ENCODE data around the gene OSTM1. TPM values are rescaled to one million over a fixed set of nuclear protein-coding genes. Genes with fewer than 3 reads are reported as not detected.

The OSTM1 gene
- total RNA-seq, 1 experiment from 2014 or later = 20.9 TPM

GRCh38 chr6:108123946-108124345 is 49.4 kb upstream of the OSTM1 start:
- H3K36me3 Mint-ChIP-seq (ENCODE audit: insufficient read depth in 1 of 3, low read depth in 3 of 3) = no peaks in the 10 kb centered on the region; a peak in 1 of 7 replicates
- no peak overlapping the region for H3K27ac ChIP-seq (ENCODE audit: insufficient read length, low read depth, low read length)
- no peak overlapping the region for H3K56ac ChIP-seq (ENCODE audit: insufficient read length, low read depth, low read length)
- peaks cover 69% of the 10 kb centered on the region for H3K27me3 ChIP-seq (ENCODE audit: insufficient read depth, low read length)
- H3K27me3 Mint-ChIP-seq (ENCODE audit: low read depth) = peaks cover 98% of the 10 kb centered on the region
- no peak overlapping the region for H3K4ac ChIP-seq (ENCODE audit: low read depth, low read length)
- H3K4me3 Mint-ChIP-seq = no peak overlapping the region
- H3K9ac ChIP-seq (ENCODE audit: extremely low read depth, insufficient read length, low read length) = no peak overlapping the region
- no peak overlapping the region for H2AK5ac ChIP-seq (ENCODE audit: insufficient read length, low read length)
- H3K4me2 ChIP-seq (ENCODE audit: insufficient read depth, insufficient read length, low read length) = no peak overlapping the region
- no peak overlapping the region for H3K27ac Mint-ChIP-seq
- H3K18ac ChIP-seq (ENCODE audit: insufficient read length, low read depth, low read length) = no peak overlapping the region
- H2BK12ac ChIP-seq (ENCODE audit: insufficient read length, low read depth, low read length) = no peak overlapping the region
- H3K79me2 ChIP-seq (ENCODE audit: insufficient read depth, low read length) = no peaks in the 10 kb centered on the region
- no peak overlapping the region for H4K8ac ChIP-seq (replicated peaks; ENCODE audit: insufficient read length, low read depth, low read length)
- H4K5ac ChIP-seq (ENCODE audit: insufficient read length, low read depth, low read length) = no peak overlapping the region
- WGBS (ENCODE audit: extremely low coverage, insufficient read length, low lambda C conversion rate) = no CpG with 5 or more reads among the region's 7 CpGs
- no peak overlapping the region for H2BK20ac ChIP-seq (ENCODE audit: low read depth, low read length, poor library complexity, severe bottlenecking)
- peaks cover 35 to 38% of the 10 kb centered on the region in 2 experiments for H3K4me1 Mint-ChIP-seq
- no peaks in the 10 kb centered on the region for H3K23me2 ChIP-seq (ENCODE audit: insufficient read length, low read depth, low read length, poor library complexity, severe bottlenecking)
- H2BK15ac ChIP-seq (ENCODE audit: low read depth, low read length) = no peak overlapping the region
- H2BK120ac ChIP-seq (ENCODE audit: low read depth, low read length, poor library complexity, severe bottlenecking) = no peak overlapping the region
- no peak overlapping the region for H2BK5ac ChIP-seq (ENCODE audit: insufficient read length, low read length)
- H3K4me1 ChIP-seq (ENCODE audit: insufficient read depth, low read length) = peaks cover 4% of the 10 kb centered on the region
- no peak overlapping the region for H2AFZ ChIP-seq (ENCODE audit: low read length)
- TF ChIP-seq CTCF (conservative IDR thresholded peaks at IDR 0.05) = no peak
- H3K23ac ChIP-seq (ENCODE audit: insufficient read length, low read depth, low read length) = no peak overlapping the region
- H4K20me1 ChIP-seq (ENCODE audit: control insufficient read depth, insufficient read depth, insufficient read length) = no peaks in the 10 kb centered on the region
- peak; percentile 63 for DNase-seq
- no peak overlapping the region for H3T11ph ChIP-seq (ENCODE audit: low read length)
- peaks cover 3 to 16% of the 10 kb centered on the region in 2 experiments; a peak in 4 of 5 replicates for H3K9me3 Mint-ChIP-seq
- H3K79me1 ChIP-seq (ENCODE audit: insufficient read depth, low read depth, low read length, poor library complexity, severe bottlenecking) = no peaks in the 10 kb centered on the region
- no peak overlapping the region for H4K91ac ChIP-seq (ENCODE audit: insufficient read length, low read depth, low read length)
- no peaks in the 10 kb centered on the region for H3K9me3 ChIP-seq (ENCODE audit: control insufficient read depth, low read depth, low read length)
- H3K14ac ChIP-seq (ENCODE audit: insufficient read depth, low read length) = no peak overlapping the region

Data from H9 (cell line).